NOMO-1 treated with DMSO at 0.1 percent for 48 hours (cell line): ENCODE data around the gene MED12L.

Source experiments
- DNase-seq: peaks from one replicate; lab custom pipeline; 2025; ENCODE audit not compliant: unreplicated experiment; lab: John Stamatoyannopoulos, UW

MED12L gene

DNA sequence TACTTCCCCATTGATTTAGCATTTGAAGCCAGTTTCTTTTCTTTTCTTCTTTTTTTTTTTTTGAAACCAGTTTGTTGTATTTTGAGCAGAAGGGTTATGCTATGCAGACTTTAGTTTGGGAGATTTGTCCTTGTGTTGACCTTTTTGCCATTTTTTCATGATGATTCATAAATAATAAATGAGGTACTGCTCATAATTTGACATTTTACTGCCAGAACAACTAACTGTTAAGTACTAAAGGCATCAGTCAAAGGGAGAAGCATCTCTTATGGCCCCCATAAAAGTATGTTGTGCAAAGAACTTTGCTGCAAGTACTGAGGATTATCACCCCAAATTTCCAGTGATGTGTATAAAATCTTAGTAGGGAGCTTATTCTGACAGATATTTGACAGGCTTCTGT, 232.8 kb downstream of the MED12L start:
- DNase-seq: peak; percentile 54

DNA sequence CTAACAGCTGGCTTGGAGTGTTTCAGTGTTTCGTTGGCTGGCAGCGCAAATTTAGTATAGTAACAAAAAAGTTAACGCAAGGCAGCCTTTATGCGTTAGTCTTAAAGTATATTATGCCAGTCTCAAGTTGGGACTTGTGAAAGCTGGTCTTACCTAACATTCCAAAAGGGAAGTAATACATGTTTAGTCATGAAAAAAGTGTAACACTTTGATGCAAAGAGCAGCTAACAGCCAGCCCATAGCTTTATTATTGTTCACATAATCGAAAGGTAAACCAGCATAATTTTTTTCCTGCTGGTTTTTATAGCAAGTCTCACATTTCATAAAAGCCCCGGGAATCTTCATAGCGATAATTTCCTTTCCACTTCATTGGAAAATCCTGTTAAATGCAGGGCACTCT, 233.5 kb downstream of the MED12L start:
- peak; percentile 89 for DNase-seq

DNA sequence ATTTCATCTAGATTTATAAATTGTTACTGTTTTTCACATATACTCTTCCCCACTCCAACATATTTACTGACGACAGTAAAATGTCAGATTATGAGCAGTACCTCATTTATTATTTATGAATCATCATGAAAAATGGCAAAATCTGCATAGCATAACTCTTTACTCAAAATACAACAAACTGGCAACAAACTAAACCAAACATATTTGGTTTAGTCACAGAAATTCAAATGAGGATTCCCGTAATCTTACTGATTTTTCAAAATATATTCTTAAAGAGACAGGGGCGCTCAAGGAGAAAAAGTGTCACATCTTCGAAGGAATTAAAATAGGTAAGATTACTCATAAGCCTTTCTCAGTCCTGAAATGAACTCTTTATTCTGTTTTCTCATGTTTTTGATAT, 234.2 kb downstream of the MED12L start:
- no peak for DNase-seq

DNA sequence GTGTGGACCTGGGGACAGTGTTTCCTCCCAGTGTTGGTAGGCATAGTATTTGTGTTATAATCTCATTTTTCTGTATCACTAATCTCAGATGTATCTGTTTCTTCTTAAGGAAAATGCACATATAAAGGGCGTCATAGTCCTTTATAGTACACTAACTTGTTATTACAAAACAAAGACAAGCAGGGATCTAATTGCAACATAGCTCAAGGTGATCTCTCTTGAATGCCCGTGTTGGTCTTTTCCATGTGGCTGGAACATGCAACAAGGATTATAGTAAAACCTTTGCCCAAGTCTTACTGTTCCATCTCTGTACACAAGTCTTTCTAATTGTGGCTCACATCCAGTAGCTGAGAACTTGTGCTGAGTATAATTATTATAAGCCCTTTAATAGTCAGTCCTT, 234.7 kb downstream of the MED12L start:
- no peak for DNase-seq

DNA sequence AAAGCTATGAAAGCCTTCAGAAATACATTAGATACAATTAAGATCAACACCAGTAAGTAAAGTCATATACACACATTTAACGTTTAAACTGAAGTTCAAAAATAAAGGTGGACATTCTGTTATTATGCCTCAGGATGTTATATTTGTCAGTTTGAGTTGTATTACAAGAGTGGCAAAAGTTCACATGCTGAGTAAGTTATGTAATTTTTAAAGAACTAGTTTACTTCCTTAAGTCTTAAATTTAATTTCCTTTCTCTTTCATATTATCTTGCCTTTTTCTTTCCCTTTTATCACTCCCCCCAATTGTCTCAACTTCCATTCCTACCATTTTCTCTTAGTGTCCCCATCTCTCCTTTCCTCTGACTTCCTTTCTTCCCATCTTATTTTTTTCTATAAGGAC, 236.1 kb downstream of the MED12L start:
- peak; percentile 69 for DNase-seq

DNA sequence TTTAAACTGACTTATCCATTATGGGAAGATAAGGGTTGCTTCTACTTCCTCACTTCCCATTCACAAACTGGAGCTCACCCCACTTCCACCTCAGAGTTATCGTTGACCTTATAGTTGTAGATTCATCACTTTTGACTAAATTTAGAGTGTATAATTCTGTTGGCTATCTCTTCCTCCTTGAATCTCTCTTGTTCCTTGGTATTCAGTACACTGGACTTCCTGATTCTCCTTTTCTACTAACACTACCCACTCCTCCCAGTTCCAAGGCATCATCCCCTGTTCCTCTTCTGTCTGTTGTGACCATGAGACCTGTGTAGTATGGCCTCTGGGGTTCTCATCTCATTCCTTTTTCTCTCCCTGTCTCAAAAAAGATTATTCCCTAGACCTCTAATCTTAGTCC, 237.0 kb downstream of the MED12L start:
- DNase-seq: peak; percentile 17

DNA sequence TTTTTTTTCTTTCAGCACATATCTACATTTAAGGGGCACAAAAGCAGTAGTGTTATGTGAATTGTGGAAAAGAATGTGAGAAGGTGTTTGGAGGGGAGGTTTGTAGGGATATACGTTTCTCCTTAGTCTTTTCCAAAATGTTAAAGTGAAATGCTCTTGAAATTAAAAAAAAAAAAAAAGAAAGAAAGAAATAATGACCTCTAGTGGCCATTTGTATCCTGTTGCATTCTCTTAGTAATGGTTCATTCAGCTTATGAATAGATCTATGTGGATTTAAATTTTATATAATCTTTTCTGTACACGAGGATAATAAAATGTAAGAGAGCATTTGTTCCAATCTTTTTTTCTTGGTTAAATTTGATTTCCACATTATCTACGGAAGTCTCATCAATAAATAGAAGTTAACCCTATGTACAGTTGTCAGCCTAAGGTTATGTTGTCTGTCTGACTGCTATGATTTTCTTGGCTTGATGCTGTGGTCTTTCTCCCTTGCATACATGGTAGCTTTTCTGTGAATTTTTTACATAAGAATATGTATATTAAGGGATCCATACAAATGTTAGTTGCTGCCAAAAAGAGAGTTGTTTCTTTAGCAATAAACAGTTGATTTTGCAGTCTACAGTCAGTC, 242.2 kb downstream of the MED12L start:
- DNase-seq: peak; percentile 50

DNA sequence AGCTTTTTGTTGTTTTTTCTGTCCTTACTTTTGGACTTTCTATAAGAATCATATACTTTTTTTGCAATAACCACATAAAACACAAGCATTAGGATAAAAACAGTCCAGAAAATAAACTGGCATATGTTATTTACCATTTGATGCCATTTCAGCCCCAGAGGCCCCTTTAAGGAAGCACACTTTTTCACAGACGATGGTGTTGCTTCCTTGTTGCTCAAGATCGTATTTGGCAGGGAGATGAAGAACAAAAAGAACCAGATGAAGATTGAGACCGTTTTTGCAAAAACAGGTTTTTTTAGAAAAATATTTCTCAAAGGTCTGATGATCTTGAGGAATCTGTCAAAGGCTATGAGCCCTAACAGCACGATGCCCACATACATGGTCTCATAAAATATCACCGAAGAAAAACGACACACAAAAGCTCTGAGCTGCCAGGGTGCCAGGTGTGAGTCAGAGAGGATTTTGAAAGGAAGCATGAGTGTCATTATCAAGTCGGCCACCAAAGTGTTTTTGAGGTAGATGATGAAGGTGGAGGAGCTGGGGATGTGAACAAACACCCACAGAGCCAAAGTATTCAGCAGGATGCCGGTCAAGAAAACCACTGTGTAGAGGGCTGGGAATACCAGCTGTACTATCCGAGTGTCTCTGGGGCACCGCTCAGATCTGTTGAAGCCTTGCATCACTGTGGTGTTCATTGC, 243.0 kb downstream of the MED12L start:
- peak; percentile 89 for DNase-seq

DNA sequence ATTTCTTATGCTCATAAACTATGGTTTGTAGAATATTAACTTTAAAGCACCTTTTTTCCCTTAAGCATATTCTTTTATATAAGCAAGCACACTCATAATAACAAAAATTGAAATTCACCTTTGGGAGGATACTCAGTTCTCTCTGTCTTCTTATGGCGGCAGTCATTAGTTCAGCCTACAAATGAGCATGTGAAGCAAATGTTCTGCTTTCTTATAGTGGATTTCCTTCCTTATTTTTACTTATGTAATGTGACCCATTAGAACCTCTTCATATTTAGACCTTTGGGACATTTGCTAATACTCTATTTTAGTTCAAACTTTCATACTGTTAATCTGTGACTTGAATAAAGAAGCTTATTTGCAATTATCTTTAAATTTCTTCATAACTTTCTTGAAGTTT, 243.9 kb downstream of the MED12L start, which contains the start of gene P2RY13:
Gene P2RY13, minus strand, starts transcription at position 187 of the 400 bp plus-strand sequence. Its CDS starts 21 bp downstream, at position 166.
- DNase-seq: peak; percentile 75

DNA sequence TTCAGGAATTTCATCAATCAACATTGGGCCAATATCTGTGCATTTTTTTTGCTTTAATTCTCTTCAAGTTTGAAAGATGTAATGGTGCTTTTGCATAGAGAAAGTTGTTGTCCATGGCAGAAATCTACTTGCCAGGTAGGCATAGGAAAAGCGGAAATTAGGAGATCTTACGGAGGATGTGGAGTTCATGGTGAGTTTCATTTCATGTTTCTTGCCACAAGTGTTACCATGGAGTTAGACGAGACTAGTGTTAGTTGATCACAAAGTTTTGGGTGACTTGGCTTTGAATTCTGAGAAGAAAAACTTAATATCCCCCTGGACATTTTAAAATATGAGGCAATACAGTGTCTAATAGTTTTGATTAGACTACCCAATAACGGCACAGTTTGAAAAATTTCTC, 244.9 kb downstream of the MED12L start:
- DNase-seq: peak; percentile 71

DNA sequence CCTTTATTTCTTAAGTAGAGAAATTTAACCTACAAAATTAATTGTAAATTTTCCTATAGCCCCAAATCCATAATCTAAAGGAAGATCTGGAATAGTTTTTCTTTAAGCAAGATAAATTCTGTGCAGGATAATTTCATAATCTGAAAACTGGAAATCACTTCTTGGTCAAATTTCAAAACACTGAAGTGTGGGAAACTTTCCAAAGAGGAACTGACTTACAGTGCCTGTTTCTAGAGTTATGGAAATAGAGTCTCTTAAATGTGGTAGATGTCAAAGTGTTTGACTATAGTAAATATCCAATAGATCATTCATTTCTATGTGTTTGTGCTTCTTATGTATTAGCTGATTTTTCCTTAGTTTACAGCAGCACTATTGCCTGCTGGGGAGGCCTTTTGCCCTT, 245.4 kb downstream of the MED12L start:
- DNase-seq: peak; percentile 70

DNA sequence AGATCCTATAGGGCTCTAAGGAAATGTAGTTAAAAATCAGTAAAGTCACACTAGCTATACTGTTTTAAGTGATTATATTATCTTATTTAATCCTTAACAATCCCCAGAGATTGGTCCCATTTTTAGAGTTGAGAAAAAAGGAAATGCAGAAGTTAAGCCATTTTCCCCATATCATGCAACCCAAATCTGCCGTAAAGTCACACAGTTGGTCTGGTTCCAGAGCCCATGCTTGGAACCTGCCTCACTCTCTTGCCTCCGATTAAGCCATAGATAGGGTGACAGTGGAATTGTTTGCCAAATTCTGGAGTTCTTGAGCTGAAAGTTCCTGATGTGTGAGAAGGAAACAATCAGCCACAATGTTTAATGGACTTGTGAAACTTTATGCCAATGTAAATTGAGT, 246.2 kb downstream of the MED12L start:
- DNase-seq: no peak

DNA sequence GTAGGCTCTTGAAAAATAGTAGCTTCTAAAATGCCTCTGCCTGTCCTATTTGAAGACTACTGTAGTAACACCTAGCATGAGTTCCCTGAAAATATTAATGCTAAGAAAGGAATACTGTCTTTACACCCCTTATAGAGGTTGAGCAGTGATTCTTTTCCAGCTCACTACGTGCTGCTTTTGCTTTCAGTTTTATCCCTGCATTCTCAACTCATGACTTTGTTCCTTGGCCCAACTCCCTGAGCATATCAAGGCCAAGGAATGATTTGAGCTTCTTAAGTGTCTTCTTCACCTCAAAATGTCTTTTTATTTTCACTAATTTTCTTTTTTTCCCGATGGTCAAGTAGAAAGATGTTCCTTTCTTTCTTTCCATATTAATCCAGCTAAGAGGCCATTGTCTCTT, 260.4 kb downstream of the MED12L start:
- DNase-seq: no peak

DNA sequence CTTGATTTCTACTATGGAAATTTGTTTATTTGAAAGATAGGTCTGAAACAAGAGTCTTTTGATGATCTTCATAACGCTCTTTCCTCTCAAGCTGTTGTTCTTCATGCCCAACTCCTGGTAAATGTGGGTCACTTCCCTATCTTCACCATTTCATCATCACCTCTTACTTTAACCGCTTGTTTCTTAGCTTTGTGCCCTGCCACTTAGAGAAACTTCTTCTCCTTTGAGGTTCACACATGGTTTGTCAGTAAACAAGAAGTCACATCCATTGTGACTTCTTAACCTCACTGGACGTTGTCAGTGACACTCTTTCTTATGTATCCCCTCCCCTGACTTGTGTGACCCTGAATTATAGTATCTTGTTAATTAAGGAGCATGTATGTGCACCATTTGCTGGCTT, 260.8 kb downstream of the MED12L start:
- DNase-seq: peak; percentile 99

DNA sequence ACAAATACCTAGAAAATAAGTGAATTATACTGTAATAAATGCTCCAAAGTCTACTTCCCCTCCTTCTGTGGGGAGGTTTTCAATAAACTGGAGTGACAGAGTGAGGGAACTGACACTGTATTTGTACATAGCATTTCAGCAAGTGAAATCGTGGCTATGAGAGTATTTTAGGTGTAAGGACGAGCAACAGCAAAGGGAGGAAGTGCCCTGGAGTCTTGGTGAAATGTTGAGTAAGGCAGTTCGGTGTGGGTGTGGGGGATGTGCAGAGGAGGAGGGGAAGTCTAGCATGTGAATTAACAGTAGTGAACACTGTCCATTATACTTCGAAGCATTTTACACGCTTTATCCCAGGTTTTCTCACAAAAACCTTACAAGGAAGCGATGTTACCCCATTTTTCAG, 262.0 kb downstream of the MED12L start:
- peak; percentile 100 for DNase-seq

DNA sequence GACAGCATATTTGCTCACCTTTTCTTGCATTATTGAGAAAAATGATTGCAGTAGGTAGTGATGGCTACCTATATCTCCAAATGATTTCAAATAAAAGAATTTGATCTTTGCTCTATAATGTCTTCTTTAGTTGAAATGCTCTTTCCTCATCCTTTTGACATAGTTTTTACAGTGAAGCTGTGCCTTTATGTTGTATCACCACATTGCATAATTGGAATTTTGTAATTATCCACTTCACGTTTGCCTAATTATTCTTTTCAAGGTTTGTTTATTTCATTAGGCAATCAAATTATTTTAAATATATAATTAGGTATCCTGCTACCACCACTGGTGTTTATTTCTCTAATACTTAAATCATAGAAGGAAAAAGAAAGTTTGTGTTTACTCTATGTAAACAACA, 265.2 kb downstream of the MED12L start:
- peak; percentile 52 for DNase-seq

DNA sequence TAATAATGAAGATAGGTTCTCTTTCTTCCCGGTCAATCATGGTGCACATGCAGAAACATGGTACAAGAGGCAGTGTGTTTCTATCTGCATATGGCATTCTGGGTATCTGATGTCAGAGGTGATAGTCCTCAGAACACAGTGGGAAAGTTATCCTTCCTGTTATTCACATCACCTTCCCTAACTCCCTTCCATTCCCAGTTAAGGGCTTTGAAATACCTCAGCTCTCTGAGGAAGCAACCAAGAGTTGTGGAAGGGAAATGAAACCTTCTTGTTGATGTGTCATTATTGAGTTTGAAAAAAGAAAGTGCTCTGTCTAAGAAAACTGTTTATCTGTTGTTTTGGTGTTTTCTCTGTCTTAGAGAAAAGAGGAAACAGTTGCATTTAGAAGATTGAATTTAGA, 265.8 kb downstream of the MED12L start:
- DNase-seq: peak; percentile 77

DNA sequence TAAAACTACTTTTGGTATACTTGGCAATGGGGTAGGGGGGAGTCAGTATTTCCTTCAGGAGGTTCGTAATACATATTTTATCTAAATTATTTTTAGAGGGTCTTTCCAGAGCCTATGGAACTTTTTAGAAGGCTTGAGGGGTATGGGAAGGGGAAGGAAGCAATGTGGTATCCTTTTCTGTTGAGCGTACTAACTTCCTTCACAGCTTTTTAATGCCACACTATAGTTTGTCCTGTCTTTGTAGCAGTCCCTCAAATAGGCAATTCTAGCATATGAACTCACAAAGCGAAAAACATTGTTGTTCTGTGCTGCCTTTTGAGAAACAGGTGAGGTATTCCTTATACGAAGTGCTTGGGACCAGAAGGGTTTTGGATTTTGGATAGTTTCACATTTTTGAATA, 266.2 kb downstream of the MED12L start:
- DNase-seq: peak; percentile 47

DNA sequence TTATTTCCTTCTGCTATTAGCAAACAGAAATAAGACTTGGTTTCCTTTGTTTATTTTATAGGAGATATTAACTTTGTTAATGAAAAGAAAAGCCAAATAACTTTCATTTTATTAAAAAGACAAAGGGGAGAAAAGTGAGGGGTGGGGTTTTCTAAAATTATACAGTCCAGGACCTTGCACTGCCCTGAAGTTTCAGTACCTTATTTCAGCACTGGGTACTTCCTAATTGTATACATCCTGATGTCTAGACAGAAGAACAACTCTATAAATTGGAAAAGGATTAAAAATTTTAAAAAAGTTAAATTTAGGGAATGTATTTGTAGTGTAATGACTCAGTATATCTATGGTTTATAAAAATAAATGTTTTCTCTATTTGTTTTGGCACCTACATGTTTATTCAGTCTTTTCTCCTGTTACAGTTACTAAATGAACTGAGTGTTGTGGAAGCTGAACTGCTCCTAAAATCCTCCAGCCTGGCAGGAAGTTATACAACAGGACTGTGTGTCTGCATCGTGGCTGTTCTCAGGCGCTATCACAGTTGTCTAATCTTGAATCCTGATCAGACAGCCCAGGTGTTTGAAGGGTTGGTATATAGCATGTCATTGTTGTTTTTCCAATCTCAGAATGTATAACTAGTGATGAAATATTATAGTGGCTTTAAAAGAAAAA, 271.5 kb downstream of the MED12L start:
- peak; percentile 56 for DNase-seq

DNA sequence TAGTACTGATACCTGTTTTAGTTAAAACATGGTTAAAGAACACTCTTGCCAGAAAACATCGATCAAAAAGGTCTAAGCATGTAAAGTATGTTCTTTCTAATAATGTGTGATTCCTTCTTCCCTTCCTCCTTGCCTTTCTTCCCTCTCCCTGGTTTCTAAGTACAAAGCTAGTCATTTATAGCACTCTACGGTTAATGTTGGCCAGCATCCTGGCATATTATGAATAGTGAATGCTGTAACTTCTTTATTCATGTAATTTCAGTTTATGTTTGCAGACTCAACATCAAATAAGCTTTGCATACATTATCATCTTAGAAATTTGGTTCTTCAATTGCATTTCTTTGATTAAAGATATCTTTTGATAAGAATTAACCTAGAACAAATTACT, 272.0 kb downstream of the MED12L start:
- no peak for DNase-seq

DNA sequence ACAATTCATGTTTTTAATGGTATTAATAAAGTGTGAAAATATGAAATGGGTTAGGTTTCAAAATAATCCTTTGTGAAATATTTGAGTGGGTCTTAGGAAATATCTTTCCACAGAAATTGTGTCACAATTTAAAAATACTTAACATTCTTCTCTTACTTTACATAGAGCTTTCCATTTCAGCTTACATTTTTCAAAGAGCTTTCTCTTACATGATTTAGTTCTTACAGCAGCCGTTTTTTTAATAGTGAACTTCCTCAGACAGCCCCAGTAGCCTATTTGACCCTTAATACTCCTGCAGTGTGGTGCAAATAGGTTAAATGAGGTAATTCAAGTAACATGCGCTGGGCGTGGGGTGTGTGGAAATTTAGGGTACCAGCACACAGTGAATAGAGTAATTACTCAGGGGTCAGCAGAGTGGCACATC, 277.3 kb downstream of the MED12L start:
- peak; percentile 83 for DNase-seq

DNA sequence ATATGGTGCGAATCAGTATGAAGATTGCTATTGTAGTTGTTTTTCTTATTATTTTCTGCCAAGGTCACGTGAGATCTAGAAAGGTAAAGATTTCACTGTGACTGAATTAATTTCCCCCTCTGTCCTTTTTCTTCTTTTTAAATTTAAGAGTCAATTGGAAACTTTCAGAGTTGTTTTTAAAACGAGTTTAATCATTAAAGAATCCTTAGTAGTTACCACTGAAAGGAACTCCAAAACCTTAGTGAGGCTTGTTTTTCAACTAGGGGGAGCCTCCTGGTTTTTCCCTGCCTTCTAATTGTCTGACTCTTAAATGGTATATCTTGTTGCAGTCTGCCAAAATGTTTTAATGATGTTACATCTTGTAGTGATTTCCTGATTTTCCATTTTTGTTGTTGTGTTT, 281.5 kb downstream of the MED12L start:
- no peak for DNase-seq
